Pancreas (tissue), 10 donors: ENCODE data around the gene NLGN4Y. TPM values are rescaled to one million over a fixed set of nuclear protein-coding genes. Genes with fewer than 3 reads are reported as not detected.

ENCODE experiments used
- ATAC-seq, 4 donors: fragments of 200-7000 bp; cut with Tn5 transposase; one replicate each; pipeline versions ENCODE4 v1.8.0 to v1.9.1; 2020; ENCODE audit warnings: mild to moderate bottlenecking in 4 of 4, moderate library complexity in 4 of 4
- DNase-seq, 6 donors: peaks; one replicate each; pipeline ENCODE4 v3.0.0-alpha.2; 2020
- FAIRE-seq: peaks from 2 replicates; lab custom pipeline; 2012; peaks lifted over from hg19 to GRCh38; lab: Jason Lieb, UNC
- H3K27ac ChIP-seq, 4 donors: fragments of 200-600 bp; sonication (generic); 1 replicate in 3 of 4; 2 replicates in 1 of 4; pipeline versions ENCODE4 v1.5.0 to v1.8.0; 2020
- H3K27me3 ChIP-seq, 4 donors: fragments of 200-600 bp; one replicate each; pipeline ENCODE4 v1.8.0; 2021
- H3K36me3 ChIP-seq, 3 donors: fragments of 200-600 bp; sonication (generic) in 1 of 3; one replicate each; pipeline versions ENCODE4 v1.5.0 to v1.8.0; 2020 to 2021
- H3K4me1 ChIP-seq, 3 donors: fragments of 200-600 bp; one replicate each; pipeline ENCODE4 v1.8.0; 2021
- H3K4me3 ChIP-seq, 4 donors: fragments of 200-600 bp; sonication (generic) in 2 of 4; one replicate each; pipeline versions ENCODE4 v1.5.0 to v1.8.0; 2020 to 2021
- H3K9me3 ChIP-seq, 4 donors: fragments of 200-600 bp; one replicate each; pipeline ENCODE4 v1.8.0; 2021
- WGBS, 2 donors: extraction: QIAGEN DNeasy Blood & Tissue Kit; methylation state at CpG; one replicate each; pipeline ENCODE4 v1.1.7; 2013; 5-methylcytosine and 5-hydroxymethylcytosine counted together
- intact Hi-C, 3 donors: fragments of 100-400 bp; cut with DNase I; formaldehyde crosslinking; loops; one replicate each; pipeline versions ENCODE4 v1.11.1 to v1.14.2; 2022
- polyA plus RNA-seq, 2 donors: library from polyadenylated mRNA; stranded (reverse); fragments of 200-250 nt; gene quantifications; one replicate each; pipeline ENCODE4 v1.2.3, GENCODE V29; 2013
- total RNA-seq, 6 donors: library from RNA; stranded (reverse); fragmentation: NEBNext Ultra II Directional in 4 of 6; extraction: Animal tissue kit (Norgen Biotek cat#: 25700) in 4 of 6; gene quantifications; one replicate each; pipeline versions ENCODE4 v1.2.1 to v1.2.4, GENCODE V29; 2021 to 2023
- TF ChIP-seq, protein P1 (sequence below), 4 donors: fragments of 200-600 bp; sonication (generic) in 3 of 4; IDR thresholded peaks; one replicate each; pipeline versions ENCODE4 v1.5.0 to v1.8.0; 2021; ENCODE audit warnings: antibody characterized with exemption in 4 of 4
- donor health status: healthy with polysubstance abuse.
- donor health status: DM: no; HTN: no; CAD: no; lungs with moderate emphysema.
- donor health status: DM: no; HTN: no; CAD: no.
- donor health status: control.
- donor health status: control.
- donor health status: Bipolar disorder and iron deficiency.
- donor health status: DM: yes; HTN: yes; CAD: no.
- donor health status: DM: no; HTN: no; CAD: no.
- donor health status: DM: no; HTN: no; CAD: no.
- donor health status: DM: yes; HTN: yes; CAD: no.

The NLGN4Y gene
- total and polyA plus RNA-seq, 8 donors = 2.3 to 2.5 TPM; not detected in 6

DNA sequence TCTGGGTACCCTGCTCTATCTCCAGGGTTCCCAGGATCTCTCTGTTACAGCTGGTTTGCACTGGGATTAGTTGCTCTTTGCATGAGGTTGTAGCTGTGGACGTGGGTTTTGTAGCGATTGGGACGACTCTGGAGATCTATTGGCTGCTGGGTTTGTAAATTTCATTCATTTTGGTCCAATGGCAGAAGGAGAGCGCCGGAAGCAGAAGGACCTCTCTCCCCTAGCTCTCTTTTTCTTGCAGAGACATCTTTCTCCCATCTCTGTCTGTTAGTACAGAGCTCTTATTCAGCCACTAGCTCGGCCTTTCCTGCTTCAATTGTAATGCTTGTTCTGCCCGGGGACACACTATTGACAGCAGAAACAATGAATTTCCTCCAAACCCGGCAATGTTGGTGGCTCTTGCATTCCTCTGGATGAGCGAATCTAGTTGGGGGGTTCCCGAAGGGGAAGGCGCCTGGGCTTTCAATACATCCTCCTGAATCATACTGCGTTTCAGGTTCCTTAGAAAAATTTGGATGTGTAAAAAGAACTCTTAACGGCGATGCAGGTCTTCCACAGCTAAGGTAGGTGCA, 1.9 kb upstream of the NLGN4Y start:
- Histone ChIP-seq H3K4me3 (no peak overlapping the region), H3K27me3 (no peaks in the 10 kb centered on the region), H3K36me3 (no peaks in the 10 kb centered on the region), H3K9me3 (no peaks in the 10 kb centered on the region), H3K4me1 (no peaks in the 10 kb centered on the region), H3K27ac (no peak overlapping the region)
- WGBS, 2 donors = 18% methylated on average over 14 of the region's 14 CpGs; no CpG with 5 or more reads in 1 of the 2 donors
- TF ChIP-seq, protein P1, sequence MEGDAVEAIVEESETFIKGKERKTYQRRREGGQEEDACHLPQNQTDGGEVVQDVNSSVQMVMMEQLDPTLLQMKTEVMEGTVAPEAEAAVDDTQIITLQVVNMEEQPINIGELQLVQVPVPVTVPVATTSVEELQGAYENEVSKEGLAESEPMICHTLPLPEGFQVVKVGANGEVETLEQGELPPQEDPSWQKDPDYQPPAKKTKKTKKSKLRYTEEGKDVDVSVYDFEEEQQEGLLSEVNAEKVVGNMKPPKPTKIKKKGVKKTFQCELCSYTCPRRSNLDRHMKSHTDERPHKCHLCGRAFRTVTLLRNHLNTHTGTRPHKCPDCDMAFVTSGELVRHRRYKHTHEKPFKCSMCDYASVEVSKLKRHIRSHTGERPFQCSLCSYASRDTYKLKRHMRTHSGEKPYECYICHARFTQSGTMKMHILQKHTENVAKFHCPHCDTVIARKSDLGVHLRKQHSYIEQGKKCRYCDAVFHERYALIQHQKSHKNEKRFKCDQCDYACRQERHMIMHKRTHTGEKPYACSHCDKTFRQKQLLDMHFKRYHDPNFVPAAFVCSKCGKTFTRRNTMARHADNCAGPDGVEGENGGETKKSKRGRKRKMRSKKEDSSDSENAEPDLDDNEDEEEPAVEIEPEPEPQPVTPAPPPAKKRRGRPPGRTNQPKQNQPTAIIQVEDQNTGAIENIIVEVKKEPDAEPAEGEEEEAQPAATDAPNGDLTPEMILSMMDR (IDR thresholded peaks at IDR 0.05) = no peak
- DNase-seq = no peak
- intact Hi-C loops = no loop called here
- no peak for ATAC-seq
- no peak for FAIRE-seq

DNA sequence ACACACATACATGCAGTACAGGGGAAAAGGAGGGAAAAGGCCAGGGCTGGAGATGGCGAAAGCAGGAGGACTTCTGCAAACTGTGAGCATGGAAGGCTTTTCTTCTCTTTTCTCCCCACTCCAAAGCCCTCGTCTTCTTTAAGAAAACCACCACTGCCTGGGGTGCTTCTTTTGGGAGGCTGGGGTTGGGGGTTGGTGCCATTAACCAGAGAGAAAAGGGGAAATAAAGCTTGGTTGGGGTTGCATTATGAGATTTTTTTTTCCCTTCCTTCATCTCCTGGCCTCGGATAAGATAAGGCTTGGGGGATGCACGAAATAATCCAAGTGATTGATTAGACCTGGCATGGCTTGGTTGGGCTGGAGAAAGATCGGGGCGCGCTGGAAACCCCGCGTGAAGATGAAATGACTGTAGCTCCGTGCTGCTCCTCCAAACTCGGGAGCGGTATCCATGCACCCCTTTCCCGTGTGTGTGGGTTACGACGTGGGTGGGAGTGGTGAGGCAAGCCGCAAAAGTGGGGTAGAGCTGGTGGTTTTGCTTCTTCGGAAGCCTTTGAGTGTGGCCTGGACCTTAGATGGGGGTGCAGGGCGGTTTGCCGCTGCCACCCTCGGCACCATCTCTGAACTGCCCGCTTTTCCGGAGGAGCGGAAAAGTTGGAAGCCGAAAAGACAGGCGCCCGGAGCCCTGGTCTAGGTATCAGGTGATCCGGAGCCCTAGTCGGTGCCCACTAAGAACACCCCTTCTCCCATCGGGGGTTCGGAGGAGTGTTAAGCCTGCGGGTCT, 648 bp upstream of the NLGN4Y start:
- TF ChIP-seq, protein P1 (IDR thresholded peaks at IDR 0.05) = no peak
- no peak for FAIRE-seq
- intact Hi-C loops = no loop called here
- no peak overlapping the region for H3K27ac ChIP-seq
- H3K36me3 ChIP-seq = no peaks in the 10 kb centered on the region
- 3% methylated on average over 31 of the region's 31 CpGs; no CpG with 5 or more reads in 1 of the 2 donors for WGBS, 2 donors
- DNase-seq = no peak
- no peak overlapping the region for H3K4me3 ChIP-seq
- ATAC-seq = no peak
- H3K9me3 ChIP-seq = no peaks in the 10 kb centered on the region
- H3K27me3 ChIP-seq = no peaks in the 10 kb centered on the region
- no peaks in the 10 kb centered on the region for H3K4me1 ChIP-seq

DNA sequence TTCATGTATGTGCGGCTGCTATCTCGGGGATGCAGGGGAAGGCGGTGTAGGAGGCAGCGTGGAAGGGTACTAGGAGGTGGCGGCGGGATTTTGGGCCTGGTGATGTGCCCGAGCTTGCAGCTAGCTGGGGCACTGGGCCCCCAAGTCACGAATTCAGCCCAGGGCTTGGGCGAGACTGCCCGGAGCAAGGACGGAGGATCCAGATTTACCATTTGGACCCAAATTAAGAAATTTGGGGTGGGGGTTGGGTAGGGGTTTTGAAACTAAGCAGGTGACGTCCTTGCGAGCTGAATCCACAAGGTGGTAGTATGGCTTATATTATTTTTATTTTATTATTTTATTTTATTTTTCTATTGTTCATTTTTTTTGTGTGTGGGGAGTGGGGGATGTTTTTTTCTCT, 986 bp downstream of the NLGN4Y start:
- FAIRE-seq = no peak
- TF ChIP-seq, protein P1 (IDR thresholded peaks at IDR 0.05) = no peak
- DNase-seq = no peak
- H3K9me3 ChIP-seq = no peaks in the 10 kb centered on the region
- intact Hi-C loops = no loop called here
- ATAC-seq = no peak
- 10% methylated on average over 13 of the region's 13 CpGs; no CpG with 5 or more reads in 1 of the 2 donors for WGBS, 2 donors
- no peak overlapping the region for H3K27ac ChIP-seq
- H3K4me1 ChIP-seq = no peaks in the 10 kb centered on the region
- no peaks in the 10 kb centered on the region for H3K36me3 ChIP-seq
- H3K4me3 ChIP-seq = no peak overlapping the region
- no peaks in the 10 kb centered on the region for H3K27me3 ChIP-seq

DNA sequence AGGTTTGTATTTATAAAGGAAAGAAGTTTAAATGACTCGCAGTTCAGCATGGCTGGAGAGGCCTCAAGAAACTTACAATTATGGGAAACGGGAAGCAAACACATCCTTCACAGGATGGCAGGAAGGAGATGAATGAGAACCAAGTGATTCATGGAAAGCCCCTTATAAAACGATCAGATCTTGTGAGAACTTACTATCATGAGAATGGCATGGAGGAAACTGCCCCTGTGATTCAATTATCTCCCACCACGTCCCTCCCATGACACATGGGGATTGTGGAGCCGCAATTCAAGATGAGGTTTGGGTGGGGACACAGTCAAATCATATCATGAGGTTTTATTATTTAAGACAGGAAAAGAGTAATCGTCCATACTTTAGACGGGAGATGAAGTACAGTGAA, 4.0 kb downstream of the NLGN4Y start:
- intact Hi-C loops = no loop called here
- ATAC-seq = no peak
- H3K9me3 ChIP-seq = no peaks in the 10 kb centered on the region
- no peak overlapping the region for H3K4me3 ChIP-seq
- no peaks in the 10 kb centered on the region for H3K27me3 ChIP-seq
- H3K4me1 ChIP-seq = no peaks in the 10 kb centered on the region
- H3K36me3 ChIP-seq = no peaks in the 10 kb centered on the region
- no peak for FAIRE-seq
- no peak overlapping the region for H3K27ac ChIP-seq
- 67% methylated on average over 7 of the region's 7 CpGs; no CpG with 5 or more reads in 1 of the 2 donors for WGBS, 2 donors
- no peak for DNase-seq
- TF ChIP-seq, protein P1 (IDR thresholded peaks at IDR 0.05) = no peak

DNA sequence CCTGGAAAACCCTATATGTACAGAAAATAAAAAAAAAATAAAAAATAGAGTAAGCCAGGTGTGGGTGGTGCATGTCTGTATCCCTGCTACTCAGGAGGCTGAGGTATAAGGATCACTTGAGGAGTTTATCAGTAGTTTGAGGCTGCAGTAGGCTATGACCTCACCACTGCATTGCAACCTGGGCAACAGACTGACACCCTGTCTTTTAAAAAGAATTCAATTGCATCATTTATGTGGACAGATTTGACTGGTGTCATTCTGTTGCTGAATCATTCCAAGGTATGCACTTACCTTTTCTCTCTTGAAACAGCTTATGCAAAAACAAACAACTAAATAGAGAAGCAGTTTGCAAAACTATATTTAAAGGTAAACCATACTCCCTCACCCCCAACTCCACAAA, 12.4 kb downstream of the NLGN4Y start:
- Histone ChIP-seq H3K27me3 (no peaks in the 10 kb centered on the region), H3K27ac (no peak overlapping the region), H3K4me3 (no peak overlapping the region), H3K36me3 (no peaks in the 10 kb centered on the region), H3K4me1 (no peaks in the 10 kb centered on the region), H3K9me3 (no peaks in the 10 kb centered on the region)
- TF ChIP-seq, protein P1 (IDR thresholded peaks at IDR 0.05) = no peak
- DNase-seq (no peak), ATAC-seq (no peak), FAIRE-seq (no peak)
- intact Hi-C loops = no loop called here
